Right lobe of liver (tissue), 4 donors: ENCODE data around the gene TMEM207.

Source experiments
- CTCF ChIP-seq, 4 donors: fragments of 200-600 bp in 3 of 4; fragments of 450-650 bp in 1 of 4; IDR thresholded peaks; one replicate each; pipeline versions ENCODE4 v1.5.1 to v1.8.0; 2016 to 2022; ENCODE audit warnings: antibody characterized with exemption in 4 of 4, mild to moderate bottlenecking in 2 of 4
- POLR2A ChIP-seq: fragments of 450-650 bp; IDR thresholded peaks from one replicate; pipeline ENCODE4 v1.6.1; 2017; ENCODE audit warnings: antibody characterized with exemption, mild to moderate bottlenecking
- donor health status: DM: no; HTN: no; CAD: no.
- donor health status: DM: no; HTN: no; CAD: no.
- donor health status: DM: no; HTN: yes; CAD: no.

- TF ChIP-seq POLR2A (no peak), CTCF (IDR thresholded peaks at IDR 0.05) (no peak)
These were observed 25.6 kb downstream of the TMEM207 start for GRCh38 chr3:190424108-190424477.
